SK-N-SH (cell line): Measurements from ENCODE around the gene ZBED5. TPM values are rescaled to one million over a fixed set of nuclear protein-coding genes. Genes with fewer than 3 reads are reported as not detected.

Experiments
- CTCF ChIA-PET: fragments of 300-600, 350-600 bp; formaldehyde crosslinking; extraction: SDS; loops from one replicate; lab custom pipeline; 2021; lab: Yijun Ruan, JAX
- POLR2A ChIA-PET: fragments of 350-600 bp; sonication (Branson Sonifier 250); formaldehyde crosslinking; extraction: SDS; loops from one replicate; lab custom pipeline; 2020; ENCODE audit warnings: antibody characterized with exemption, inconsistent platforms; lab: Yijun Ruan, JAX
- DNase-seq: peaks from one replicate; pipeline ENCODE4 v3.0.0; 2012
- H2AFZ ChIP-seq: fragments of 200-600 bp; sonication (generic); 2 replicates; pipeline ENCODE4 v1.8.1; 2016; ENCODE audit warnings: antibody characterized with exemption, mild to moderate bottlenecking, low read depth
- H3F3A ChIP-seq: fragments of 200-600 bp; sonication (generic); replicated peaks from 2 replicates; pipeline ENCODE3; 2016; ENCODE audit warnings: antibody characterized with exemption, mild to moderate bottlenecking; ENCODE audit not compliant: insufficient read depth
- H3K27ac ChIP-seq, 2 experiments: fragments of 200-500 bp in 1 of 2; fragments of 200-600 bp in 1 of 2; sonication (Bioruptor generic) in 1 of 2; sonication (generic), shearing (Covaris generic) in 1 of 2; 2 replicates each; pipeline versions ENCODE4 v1.5.1 to v1.6.1; 2014 to 2016; ENCODE audit warnings: low read depth in 2 of 2, inconsistent platforms in 1 of 2, low read length in 1 of 2, mild to moderate bottlenecking in 1 of 2, mixed read lengths in 1 of 2
- H3K27me3 ChIP-seq: fragments of 200-600 bp; sonication (generic), shearing (Covaris generic); 2 replicates; pipeline ENCODE4 v1.6.1; 2016; ENCODE audit warnings: mixed run types; ENCODE audit not compliant: insufficient read depth
- H3K36me3 ChIP-seq, 2 experiments: fragments of 200-500 bp in 1 of 2; fragments of 200-600 bp in 1 of 2; sonication (Bioruptor generic) in 1 of 2; sonication (generic) in 1 of 2; replicated peaks in 1 of 2; 2 replicates each; pipeline versions ENCODE3 to v1.5.1; 2014 to 2016; ENCODE audit warnings: low read length in 1 of 2, mild to moderate bottlenecking in 1 of 2; ENCODE audit not compliant: insufficient read depth in 2 of 2, control insufficient read depth in 1 of 2
- H3K4me1 ChIP-seq, 2 experiments: fragments of 200-500 bp in 1 of 2; fragments of 200-600 bp in 1 of 2; sonication (Bioruptor generic) in 1 of 2; sonication (generic), shearing (Covaris generic) in 1 of 2; 2 replicates each; pipeline versions ENCODE4 v1.5.1 to v1.6.1; 2014 to 2016; ENCODE audit warnings: low read depth in 1 of 2, low read length in 1 of 2, mixed run types in 1 of 2; ENCODE audit not compliant: insufficient read depth in 2 of 2, control insufficient read depth in 1 of 2
- H3K4me2 ChIP-seq: fragments of 200-600 bp; sonication (generic), shearing (Covaris generic); 2 replicates; pipeline ENCODE4 v1.6.1; 2017; ENCODE audit warnings: mixed run types
- H3K4me3 ChIP-seq, 2 experiments: fragments of 200-500 bp in 1 of 2; fragments of 200-600 bp in 1 of 2; sonication (Bioruptor generic) in 1 of 2; sonication (generic), shearing (Covaris generic) in 1 of 2; 2 replicates each; pipeline versions ENCODE4 v1.5.1 to v1.8.1; 2014 to 2016; ENCODE audit warnings: low read depth in 2 of 2, inconsistent platforms in 1 of 2, low read length in 1 of 2, mild to moderate bottlenecking in 1 of 2, mixed read lengths in 1 of 2, moderate library complexity in 1 of 2
- H3K79me2 ChIP-seq: fragments of 200-600 bp; sonication (generic); 2 replicates; pipeline ENCODE4 v1.8.1; 2017; ENCODE audit warnings: mild to moderate bottlenecking; ENCODE audit not compliant: insufficient read depth
- H3K9ac ChIP-seq: fragments of 200-600 bp; sonication (generic); 2 replicates; pipeline ENCODE4 v1.6.1; 2017; ENCODE audit warnings: mixed run types
- H3K9me2 ChIP-seq: fragments of 200-600 bp; sonication (generic); 2 replicates; pipeline ENCODE4 v1.6.1; 2017; ENCODE audit warnings: mixed run types
- H3K9me3 ChIP-seq: fragments of 200-600 bp; sonication (generic); 2 replicates; pipeline ENCODE4 v1.6.1; 2017; ENCODE audit warnings: mixed run types, mild to moderate bottlenecking, moderate library complexity
- H4K20me1 ChIP-seq: fragments of 200-600 bp; sonication (generic); 2 replicates; pipeline ENCODE4 v1.6.1; 2017; ENCODE audit warnings: mild to moderate bottlenecking, mixed run types; ENCODE audit not compliant: insufficient read depth
- FOSL2 ChIP-seq: IDR thresholded peaks from 2 replicates; pipeline ENCODE4 v1.4.0; 2012; ENCODE audit warnings: low read depth, mild to moderate bottlenecking, moderate library complexity, borderline replicate concordance
- FOXM1 ChIP-seq: IDR thresholded peaks from 2 replicates; pipeline ENCODE4 v1.4.0; 2012; ENCODE audit warnings: low read depth, mild to moderate bottlenecking
- GABPA ChIP-seq: IDR thresholded peaks from 2 replicates; pipeline ENCODE4 v1.4.0; 2012; ENCODE audit warnings: low read depth, mild to moderate bottlenecking
- GATA2 ChIP-seq: sonication (generic); formaldehyde crosslinking; IDR thresholded peaks from 2 replicates; pipeline ENCODE4 v1.5.0; 2020; ENCODE audit warnings: mild to moderate bottlenecking, missing genetic modification reagents
- IRF3 ChIP-seq: fragments of 150-350 bp; IDR thresholded peaks from 2 replicates; pipeline ENCODE4 v1.6.1; 2016; ENCODE audit warnings: mild to moderate bottlenecking, low read depth, low read length
- JUND ChIP-seq: IDR thresholded peaks from 2 replicates; pipeline ENCODE4 v1.4.0; 2012
- MAX ChIP-seq: IDR thresholded peaks from 2 replicates; pipeline ENCODE4 v1.4.0; 2012; ENCODE audit warnings: low read depth
- NFIC ChIP-seq: IDR thresholded peaks from 2 replicates; pipeline ENCODE4 v1.4.0; 2012; ENCODE audit warnings: borderline replicate concordance
- RCOR1 ChIP-seq: fragments of 150-350 bp; IDR thresholded peaks from 2 replicates; pipeline ENCODE4 v1.6.1; 2017; ENCODE audit warnings: antibody characterized with exemption, low read length
- REST ChIP-seq: IDR thresholded peaks from 2 replicates; pipeline ENCODE4 v1.6.1; 2012; ENCODE audit warnings: mild to moderate bottlenecking, low read depth, low read length, moderate library complexity
- RXRA ChIP-seq: IDR thresholded peaks from 2 replicates; pipeline ENCODE4 v1.4.0; 2012; ENCODE audit warnings: low read depth, mild to moderate bottlenecking, borderline replicate concordance
- SIN3A ChIP-seq: IDR thresholded peaks from 2 replicates; pipeline ENCODE4 v1.6.1; 2012; ENCODE audit warnings: low read depth, mild to moderate bottlenecking, low read length, moderate library complexity, borderline replicate concordance
- SMC3 ChIP-seq: IDR thresholded peaks from 2 replicates; pipeline ENCODE4 v1.6.1; 2012; ENCODE audit warnings: low read depth, low read length, improper control_type of control experiment
- TAF1 ChIP-seq: IDR thresholded peaks from 2 replicates; pipeline ENCODE4 v1.6.1; 2012; ENCODE audit warnings: low read depth, mild to moderate bottlenecking, low read length, moderate library complexity, borderline replicate concordance
- TCF12 ChIP-seq: IDR thresholded peaks from 2 replicates; pipeline ENCODE4 v1.4.0; 2012
- TEAD4 ChIP-seq: IDR thresholded peaks from 2 replicates; pipeline ENCODE4 v1.4.0; 2012; ENCODE audit warnings: mild to moderate bottlenecking, borderline replicate concordance; ENCODE audit not compliant: insufficient read depth
- USF1 ChIP-seq: IDR thresholded peaks from 2 replicates; pipeline ENCODE4 v1.4.0; 2012; ENCODE audit warnings: low read depth, borderline replicate concordance
- YY1 ChIP-seq: IDR thresholded peaks from 2 replicates; pipeline ENCODE4 v1.4.0; 2012; ENCODE audit warnings: low read depth, mild to moderate bottlenecking
- WGBS: methylation state at CpG from one replicate; pipeline ENCODE4 v1.1.6; 2017; ENCODE audit warnings: low lambda C conversion rate; 5-methylcytosine and 5-hydroxymethylcytosine counted together
- polyA plus RNA-seq, 3 experiments: library from polyadenylated mRNA; depleted of rRNA; stranded (reverse); fragments of >200 nt; gene quantifications; 2 replicates each; pipeline ENCODE4 v1.2.3, GENCODE V29; 2012

Gene ZBED5
- polyA plus RNA-seq, 1 of the 3 experiments (the other 2 are of a cell fraction): 23.5 TPM

- no peak for TF ChIP-seq FOSL2
Measured at GRCh38 chr11:10806206-10806605, 51.6 kb downstream of the ZBED5 start (continued).

GRCh38 chr11:10805741-10806140, 52.1 kb downstream of the ZBED5 start:
- Histone ChIP-seq H3F3A (peaks cover 57% of the 10 kb centered on the region), H4K20me1 (peaks cover 64% of the 10 kb centered on the region), H3K27me3 (no peaks in the 10 kb centered on the region), H3K79me2 (peaks cover 81% of the 10 kb centered on the region), H3K27ac (peak overlapping the region in 1 of 2 experiments; percentile 26; a peak in 1 of 4 replicates), H2AFZ (no peak overlapping the region), H3K4me3 (peak overlapping the region in 1 of 2 experiments; percentile 93; a peak in 1 of 4 replicates), H3K9me3 (no peaks in the 10 kb centered on the region), H3K36me3 (peaks cover 63 to 64% of the 10 kb centered on the region in 2 experiments), H3K9ac (0 out of 2 replicates have a peak overlapping the region, but pooled peaks have one; percentile 100), H3K4me1 (peaks cover 17 to 30% of the 10 kb centered on the region in 2 experiments), H3K4me2 (peak overlapping the region; percentile 88), H3K9me2 (no peaks in the 10 kb centered on the region)
- ChIA-PET POLR2A (no interaction called here), CTCF (interaction anchor here (0.6 to 6.1 kb wide), 4 partner anchors 13 to 41 kb away, joined by 3 to 57 read pairs (median 6); no protein-coding TSS in a partner anchor)
- 90% methylated on average over 8 of the region's 8 CpGs for WGBS
- DNase-seq: no peak
- TF ChIP-seq YY1 (no peak), SMC3 (no peak), GABPA (no peak), IRF3 (no peak), FOXM1 (no peak), GATA2 (CRISPR knock-in tag) (no peak), NFIC (no peak), TCF12 (no peak), SIN3A (no peak), RXRA (no peak), MAX (no peak), JUND (no peak), RCOR1 (no peak), TEAD4 (no peak)

- ChIA-PET CTCF (interaction anchor here (0.9 to 6.1 kb wide), 6 partner anchors 11 to 984 kb away, joined by 3 to 57 read pairs (median 6); no protein-coding TSS in a partner anchor), POLR2A (interaction anchor here (1.2 to 2.3 kb wide), 3 partner anchors 8 to 33 kb away, joined by 3 to 11 read pairs (median 7); no protein-coding TSS in a partner anchor)
- Histone ChIP-seq H2AFZ (no peak overlapping the region), H3F3A (peaks cover 75% of the 10 kb centered on the region), H3K79me2 (peaks cover 78% of the 10 kb centered on the region), H3K27ac (no peak overlapping the region; a peak in 2 of 4 replicates), H3K36me3 (peaks cover 84 to 85% of the 10 kb centered on the region in 2 experiments), H3K9me3 (no peaks in the 10 kb centered on the region), H4K20me1 (peaks cover 80% of the 10 kb centered on the region), H3K4me1 (peaks cover 17 to 30% of the 10 kb centered on the region in 2 experiments), H3K9ac (no peak overlapping the region), H3K4me2 (0 out of 2 replicates have a peak overlapping the region, but pooled peaks have one; percentile 1), H3K9me2 (no peaks in the 10 kb centered on the region), H3K27me3 (no peaks in the 10 kb centered on the region), H3K4me3 (no peak overlapping the region)
- TF ChIP-seq NFIC (no peak), MAX (no peak), RXRA (no peak), TAF1 (no peak), REST (no peak), JUND (no peak), USF1 (no peak)
- DNase-seq: no peak
- 84% methylated on average over 6 of the region's 6 CpGs for WGBS
Measured at GRCh38 chr11:10803676-10804075, 54.2 kb downstream of the ZBED5 start.
